Kidney epithelial cell (primary cell): Measurements from ENCODE around the gene SPNS2. TPM values are rescaled to one million over a fixed set of nuclear protein-coding genes. Genes with fewer than 3 reads are reported as not detected.

Source experiments
- DNase-seq: peaks from one replicate; pipeline ENCODE4 v3.0.0-alpha.2; 2010; ENCODE audit warnings: low read depth
- H3K27me3 ChIP-seq: 2 replicates; pipeline ENCODE4 v1.6.0; 2011; ENCODE audit warnings: low read length; ENCODE audit not compliant: control insufficient read depth, insufficient read depth
- H3K36me3 ChIP-seq: 2 replicates; pipeline ENCODE4 v1.5.1; 2011; ENCODE audit warnings: low read length; ENCODE audit not compliant: control insufficient read depth, insufficient read depth
- H3K4me3 ChIP-seq: 2 replicates; pipeline ENCODE4 v1.5.1; 2011; ENCODE audit warnings: low read depth, mild to moderate bottlenecking, control low read depth, low read length
- CTCF ChIP-seq: IDR thresholded peaks from 2 replicates; pipeline ENCODE4 v1.5.1; 2011; ENCODE audit warnings: mild to moderate bottlenecking, moderate library complexity, low read length, control low read depth, inconsistent platforms; ENCODE audit not compliant: insufficient read depth, poor library complexity, severe bottlenecking
- total RNA-seq: library from RNA; depleted of rRNA; stranded (reverse); fragments of >200 nt; gene quantifications from 2 replicates; pipeline ENCODE4 v1.2.3, GENCODE V29; 2015

Gene SPNS2
- total RNA-seq, 1 donor from 2014 or later: 47.3 TPM

- no peaks in the 10 kb centered on the region for H3K36me3 ChIP-seq
- no peaks in the 10 kb centered on the region for H3K27me3 ChIP-seq
- no peak overlapping the region for H3K4me3 ChIP-seq
- DNase-seq: no peak
- no peak for TF ChIP-seq CTCF
These were observed 23.7 kb upstream of the SPNS2 start for GRCh38 chr17:4475001-4475400.

GRCh38 chr17:4475463-4475862 lies 23.2 kb upstream of the SPNS2 start:
- Histone ChIP-seq H3K4me3 (no peak overlapping the region), H3K27me3 (no peaks in the 10 kb centered on the region), H3K36me3 (no peaks in the 10 kb centered on the region)
- DNase-seq: no peak
- TF ChIP-seq CTCF: no peak

GRCh38 chr17:4476017-4476416 lies 22.7 kb upstream of the SPNS2 start:
- no peak for TF ChIP-seq CTCF
- no peak overlapping the region for H3K4me3 ChIP-seq
- H3K27me3 ChIP-seq: no peaks in the 10 kb centered on the region
- no peak for DNase-seq
- no peaks in the 10 kb centered on the region for H3K36me3 ChIP-seq

GRCh38 chr17:4476511-4477070 lies 22.1 kb upstream of the SPNS2 start:
- no peak overlapping the region for H3K4me3 ChIP-seq
- DNase-seq: no peak
- TF ChIP-seq CTCF: no peak
- no peaks in the 10 kb centered on the region for H3K27me3 ChIP-seq
- no peaks in the 10 kb centered on the region for H3K36me3 ChIP-seq

GRCh38 chr17:4477255-4477791 lies 21.4 kb upstream of the SPNS2 start:
- Histone ChIP-seq H3K4me3 (no peak overlapping the region), H3K27me3 (no peaks in the 10 kb centered on the region), H3K36me3 (no peaks in the 10 kb centered on the region)
- TF ChIP-seq CTCF: no peak
- peak; percentile 43 for DNase-seq

- Histone ChIP-seq H3K36me3 (no peaks in the 10 kb centered on the region), H3K4me3 (no peak overlapping the region), H3K27me3 (no peaks in the 10 kb centered on the region)
- DNase-seq: no peak
- no peak for TF ChIP-seq CTCF
These were observed 20.3 kb upstream of the SPNS2 start for GRCh38 chr17:4478318-4478830.
